K562 (cell line): ENCODE data around the gene SALL2. TPM values are rescaled to one million over a fixed set of nuclear protein-coding genes. Genes with fewer than 3 reads are reported as not detected.

Experiments used
- ATAC-seq: fragments of 200-7000 bp; cut with Tn5 transposase; 3 replicates; pipeline ENCODE4 v1.9.1; 2020; ENCODE audit warnings: moderate library complexity
- BruUV-seq: library from RNA; stranded (reverse); fragments of 400-500 nt; replicated peaks from 2 replicates; lab custom pipeline; 2021; lab: Mats Ljungman, UMichigan
- CTCF ChIA-PET: fragments of 300-600 bp; formaldehyde crosslinking; extraction: SDS; loops from one replicate; lab custom pipeline; 2021; ENCODE audit warnings: low intra/inter-chr PET ratio; lab: Yijun Ruan, JAX
- POLR2A ChIA-PET: fragments of 300-600, 350-650 bp; sonication (Branson Sonifier 250); formaldehyde crosslinking; extraction: SDS; loops from one replicate; lab custom pipeline; 2021; ENCODE audit warnings: antibody characterized with exemption, inconsistent platforms; lab: Yijun Ruan, JAX
- DNase-seq, 4 experiments: peaks; one replicate each; pipeline versions ENCODE4 v3.0.0 to v3.0.0-alpha.2; 2011 to 2018; ENCODE audit warnings: low spot score in 3 of 4, mixed read lengths in 3 of 4; ENCODE audit errors: extremely low read depth in 1 of 4
- FAIRE-seq: peaks from 2 replicates; lab custom pipeline; 2011; peaks lifted over from hg19 to GRCh38; lab: Jason Lieb, UNC
- H2AFZ ChIP-seq: 2 replicates; pipeline ENCODE4 v1.6.0; 2011; ENCODE audit warnings: low read depth, low read length, control low read depth, inconsistent platforms
- H3K27ac ChIP-seq: fragments of 200-600 bp; 3 replicates; pipeline ENCODE4 v1.8.0; 2011; ENCODE audit warnings: low read depth, mild to moderate bottlenecking, control low read depth, inconsistent platforms, low read length, moderate library complexity, mixed read lengths; ENCODE audit errors: extremely low read depth
- H3K27me3 ChIP-seq, 2 experiments: fragments of 300-600 bp in 1 of 2; 2 replicates in 1 of 2; 3 replicates in 1 of 2; pipeline versions ENCODE4 v1.6.0 to v1.8.0; 2011; ENCODE audit warnings: inconsistent platforms in 2 of 2, low read length in 2 of 2, mild to moderate bottlenecking in 1 of 2, mixed read lengths in 1 of 2, moderate library complexity in 1 of 2; ENCODE audit not compliant: control insufficient read depth in 2 of 2, insufficient read depth in 2 of 2
- H3K36me3 ChIP-seq: fragments of 300-600 bp; 3 replicates; pipeline ENCODE4 v1.8.0; 2011; ENCODE audit warnings: mild to moderate bottlenecking, low read length, inconsistent platforms; ENCODE audit not compliant: control insufficient read depth, insufficient read depth
- H3K4me1 ChIP-seq, 2 experiments: fragments of 200-600 bp in 1 of 2; replicated peaks in 1 of 2; 2 replicates in 1 of 2; 3 replicates in 1 of 2; pipeline versions ENCODE4 v1.5.1 to v1.8.0; 2011; ENCODE audit warnings: inconsistent platforms in 2 of 2, low read length in 2 of 2, mild to moderate bottlenecking in 1 of 2, mixed read lengths in 1 of 2, moderate library complexity in 1 of 2; ENCODE audit not compliant: control insufficient read depth in 2 of 2, insufficient read depth in 2 of 2
- H3K4me2 ChIP-seq: 2 replicates; pipeline ENCODE4 v1.6.1; 2011; ENCODE audit warnings: low read length, control low read depth, inconsistent platforms, mixed read lengths; ENCODE audit not compliant: insufficient read depth
- H3K4me3 ChIP-seq: fragments of 200-600 bp; sonication (generic), shearing (Covaris generic); 2 replicates; pipeline ENCODE4 v1.5.1; 2016; ENCODE audit warnings: control low read depth, inconsistent platforms
- H3K79me2 ChIP-seq: fragments of 200-600 bp; 3 replicates; pipeline ENCODE4 v1.8.0; 2011; ENCODE audit warnings: low read length, inconsistent platforms; ENCODE audit not compliant: control insufficient read depth, insufficient read depth
- H3K9ac ChIP-seq, 2 experiments: 2 replicates each; pipeline versions ENCODE4 v1.6.0 to v1.6.1; 2011; ENCODE audit warnings: low read depth in 2 of 2, low read length in 2 of 2, control low read depth in 1 of 2, inconsistent platforms in 1 of 2, mild to moderate bottlenecking in 1 of 2, mixed read lengths in 1 of 2; ENCODE audit not compliant: insufficient read depth in 1 of 2
- H3K9me1 ChIP-seq: one replicate; pipeline ENCODE4 v1.6.0; 2011; ENCODE audit warnings: inconsistent platforms, mild to moderate bottlenecking, low read length, moderate library complexity; ENCODE audit not compliant: control insufficient read depth, insufficient read depth
- H3K9me3 ChIP-seq: replicated peaks from 2 replicates; pipeline ENCODE4 v1.5.1; 2011; ENCODE audit warnings: low read depth, low read length, inconsistent platforms; ENCODE audit not compliant: control insufficient read depth, insufficient read depth
- H4K20me1 ChIP-seq: replicated peaks from 2 replicates; pipeline ENCODE4 v1.6.1; 2011; ENCODE audit warnings: low read length, inconsistent platforms, mixed read lengths; ENCODE audit not compliant: control insufficient read depth, insufficient read depth
- CCNT2 ChIP-seq: IDR thresholded peaks from 2 replicates; pipeline ENCODE4 v1.6.1; 2011; ENCODE audit warnings: borderline replicate concordance, low read depth, mild to moderate bottlenecking, moderate library complexity, mixed read lengths, low read length; ENCODE audit not compliant: insufficient read length; ENCODE audit errors: extremely low read depth
- CREBBP ChIP-seq: IDR thresholded peaks from one replicate; pipeline ENCODE4 v1.6.1; 2012; ENCODE audit warnings: low read depth, mild to moderate bottlenecking, control low read depth, inconsistent platforms, low read length
- HDAC8 ChIP-seq: fragments of 450-650 bp; IDR thresholded peaks from 2 replicates; pipeline ENCODE4 v1.6.1; 2016; ENCODE audit warnings: mild to moderate bottlenecking, missing genetic modification characterization, moderate library complexity, missing compliant biosample characterization
- HLTF ChIP-seq: fragments of 450-650 bp; IDR thresholded peaks from 2 replicates; pipeline ENCODE4 v1.6.1; 2016
- IRF2 ChIP-seq: sonication (generic); formaldehyde crosslinking; IDR thresholded peaks from 2 replicates; pipeline ENCODE4 v1.8.1; 2022; ENCODE audit warnings: mild to moderate bottlenecking, missing genetic modification reagents
- JUN ChIP-seq, 2 experiments: sonication (generic) in 1 of 2; formaldehyde crosslinking in 1 of 2; IDR thresholded peaks; 2 replicates each; pipeline versions ENCODE4 v1.6.1 to v1.8.0; 2012 to 2022; ENCODE audit warnings: borderline replicate concordance in 2 of 2, mild to moderate bottlenecking in 2 of 2, improper control_type of control experiment in 1 of 2, low read depth in 1 of 2, low read length in 1 of 2, missing genetic modification reagents in 1 of 2
- MTA2 ChIP-seq: fragments of 450-650 bp; IDR thresholded peaks from 2 replicates; pipeline ENCODE4 v1.6.1; 2016; ENCODE audit warnings: low read depth
- NFE2L1 ChIP-seq: fragments of 450-650 bp; IDR thresholded peaks from 2 replicates; pipeline ENCODE4 v1.6.1; 2016; ENCODE audit warnings: missing genetic modification characterization, low read depth, mild to moderate bottlenecking, missing compliant biosample characterization, moderate library complexity, borderline replicate concordance
- PTTG1 ChIP-seq: fragments of 450-650 bp; IDR thresholded peaks from 2 replicates; pipeline ENCODE4 v1.6.1; 2016; ENCODE audit warnings: low read depth, mild to moderate bottlenecking, missing genetic modification characterization, missing compliant biosample characterization
- RBM34 ChIP-seq: fragments of 200-400 bp; formaldehyde crosslinking; IDR thresholded peaks from 2 replicates; pipeline ENCODE4 v1.6.1; 2018; ENCODE audit warnings: low read length, borderline replicate concordance; ENCODE audit not compliant: insufficient read depth
- TCF7 ChIP-seq: sonication (generic); IDR thresholded peaks from 2 replicates; pipeline ENCODE4 v1.6.1; 2016; ENCODE audit warnings: antibody characterized with exemption, borderline replicate concordance
- TEAD1 ChIP-seq, 2 experiments: fragments of 450-650 bp in 1 of 2; sonication (generic) in 1 of 2; formaldehyde crosslinking; IDR thresholded peaks; 2 replicates each; pipeline versions ENCODE4 v1.4.0 to v1.8.0; 2020 to 2022; ENCODE audit warnings: mild to moderate bottlenecking in 2 of 2, missing genetic modification reagents in 1 of 2
- ZNF551 ChIP-seq: fragments of 250-450 bp; sonication (Bioruptor Pico); IDR thresholded peaks from 2 replicates; pipeline ENCODE4 v1.5.0; 2021; ENCODE audit warnings: mild to moderate bottlenecking, moderate library complexity
- WGBS: fragments of 100-300 bp; shearing (Covaris generic); methylation state at CpG from one replicate; pipeline ENCODE4 v1.1.6; 2016; ENCODE audit warnings: low coverage, mixed read lengths; ENCODE audit not compliant: insufficient coverage; ENCODE audit errors: missing lambda C conversion rate; 5-methylcytosine and 5-hydroxymethylcytosine counted together
- in situ Hi-C: fragments of 300-500 bp; cut with MboI; formaldehyde crosslinking; loops from 4 replicates; pipeline ENCODE4 v1.15.0; 2018; ENCODE audit warnings: inconsistent platforms, mixed read lengths
- intact Hi-C: fragments of 100-400 bp; cut with micrococcal nuclease; formaldehyde crosslinking; loops from 2 replicates; pipeline ENCODE4 v1.14.2; 2022
- polyA plus RNA-seq, 8 experiments: library from polyadenylated mRNA; depleted of rRNA in 4 of 8; stranded (reverse) in 5 of 8; unstranded in 3 of 8; fragments of >200 nt; fragmentation: Nextera tagmentation in 2 of 8; fragmentation: Illumina TruSeq in 1 of 8; extraction: Ambion mirVana in 2 of 8; extraction: Trizol in 1 of 8; gene quantifications; 2 replicates each; pipeline versions ENCODE4 v1.2.1 to v1.2.3, GENCODE V29; 2011 to 2014; ENCODE audit warnings: inconsistent platforms in 1 of 8, missing spikeins in 1 of 8
- total RNA-seq, 7 experiments: library from RNA; depleted of rRNA in 6 of 7; stranded (reverse); fragments of >200 nt in 6 of 7; fragmentation: Illumina TruSeq in 2 of 7; extraction: Trizol in 2 of 7; gene quantifications; 2 replicates each; pipeline versions ENCODE4 v1.2.1 to v1.2.3, GENCODE V29; 2011 to 2021; ENCODE audit warnings: low replicate concordance in 1 of 7
- TF ChIP-seq, protein P1 (sequence below): fragments of 250-450 bp; sonication (Bioruptor Pico); IDR thresholded peaks from 2 replicates; pipeline ENCODE4 v1.8.0; 2021; ENCODE audit warnings: moderate library complexity, mild to moderate bottlenecking, inconsistent platforms
- TF ChIP-seq, protein P2 (sequence below): sonication (generic); formaldehyde crosslinking; IDR thresholded peaks from 2 replicates; pipeline ENCODE4 v1.8.0; 2023; ENCODE audit warnings: missing genetic modification reagents, mild to moderate bottlenecking, borderline replicate concordance

The SALL2 gene
- total and polyA plus RNA-seq, 9 of the 15 experiments (the other 6 are each of a cell fraction or from before 2014, with no cell fraction given), result 6.6 to 30.4 (median 12.9) TPM

DNA sequence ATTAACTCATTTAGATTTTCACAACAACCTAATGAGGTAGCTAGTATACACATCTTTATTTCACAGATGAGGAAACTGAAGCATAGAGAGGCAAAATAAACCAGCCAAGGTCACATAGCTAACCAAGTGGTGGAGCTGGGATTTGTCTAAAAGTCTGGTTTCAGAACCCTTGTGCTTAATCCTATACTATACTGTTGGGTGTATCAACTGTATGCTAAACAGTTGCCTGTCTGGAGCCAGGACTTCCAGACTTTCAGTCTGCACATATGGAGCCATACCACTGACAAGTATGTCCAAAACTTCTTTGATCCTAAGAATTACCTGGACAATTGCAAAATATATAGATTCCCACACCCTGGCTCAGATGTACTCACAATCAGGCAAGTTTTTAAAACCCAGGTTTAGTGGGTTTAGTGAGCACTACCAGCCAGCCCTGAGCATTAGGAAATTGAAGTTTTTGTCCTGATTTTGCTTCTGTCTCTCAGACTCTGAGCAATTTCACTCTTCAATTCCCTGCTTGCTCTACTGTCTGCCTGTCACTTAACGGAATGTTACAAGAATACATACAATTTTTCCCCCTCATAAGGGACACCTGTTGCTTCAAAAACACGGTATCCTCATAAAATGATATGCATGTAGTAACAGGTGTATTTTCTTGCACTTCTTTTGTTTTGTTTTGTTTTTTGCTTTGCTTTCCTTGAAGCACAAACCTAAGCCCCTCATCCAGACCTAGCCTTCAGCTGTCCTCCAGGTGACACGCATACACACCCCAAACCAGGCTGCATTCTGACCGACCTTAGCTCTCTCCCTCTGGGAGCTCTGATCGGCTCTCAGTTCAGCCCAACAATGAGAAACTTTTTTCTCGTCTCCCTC, 9.6 kb upstream of the SALL2 start:
- TF ChIP-seq, protein P1, sequence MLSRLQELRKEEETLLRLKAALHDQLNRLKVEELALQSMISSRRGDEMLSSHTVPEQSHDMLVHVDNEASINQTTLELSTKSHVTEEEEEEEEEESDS (CRISPR knock-in tag), result no peak
- no peak for TF ChIP-seq CCNT2
- TF ChIP-seq CREBBP, result no peak
- TF ChIP-seq HDAC8 (tag), result no peak
- no peak for TF ChIP-seq ZNF551 (CRISPR knock-in tag)
- TF ChIP-seq HLTF, result no peak
- no peak for TF ChIP-seq RBM34
- TF ChIP-seq NFE2L1 (tag), result no peak
- no peak for TF ChIP-seq IRF2 (CRISPR knock-in tag)
- no peak for TF ChIP-seq TEAD1 (CRISPR knock-in tag; IDR thresholded peaks at IDR 0.05)
- no peak for TF ChIP-seq TCF7
- no peak for TF ChIP-seq MTA2
- TF ChIP-seq PTTG1 (tag), result no peak
- no peak for TF ChIP-seq JUN (IDR thresholded peaks at IDR 0.05; ENCODE audit: borderline replicate concordance, low read depth, low read length)
- no peak for TF ChIP-seq JUN (CRISPR knock-in tag; IDR thresholded peaks at IDR 0.05; ENCODE audit: borderline replicate concordance)
- TF ChIP-seq, protein P2, sequence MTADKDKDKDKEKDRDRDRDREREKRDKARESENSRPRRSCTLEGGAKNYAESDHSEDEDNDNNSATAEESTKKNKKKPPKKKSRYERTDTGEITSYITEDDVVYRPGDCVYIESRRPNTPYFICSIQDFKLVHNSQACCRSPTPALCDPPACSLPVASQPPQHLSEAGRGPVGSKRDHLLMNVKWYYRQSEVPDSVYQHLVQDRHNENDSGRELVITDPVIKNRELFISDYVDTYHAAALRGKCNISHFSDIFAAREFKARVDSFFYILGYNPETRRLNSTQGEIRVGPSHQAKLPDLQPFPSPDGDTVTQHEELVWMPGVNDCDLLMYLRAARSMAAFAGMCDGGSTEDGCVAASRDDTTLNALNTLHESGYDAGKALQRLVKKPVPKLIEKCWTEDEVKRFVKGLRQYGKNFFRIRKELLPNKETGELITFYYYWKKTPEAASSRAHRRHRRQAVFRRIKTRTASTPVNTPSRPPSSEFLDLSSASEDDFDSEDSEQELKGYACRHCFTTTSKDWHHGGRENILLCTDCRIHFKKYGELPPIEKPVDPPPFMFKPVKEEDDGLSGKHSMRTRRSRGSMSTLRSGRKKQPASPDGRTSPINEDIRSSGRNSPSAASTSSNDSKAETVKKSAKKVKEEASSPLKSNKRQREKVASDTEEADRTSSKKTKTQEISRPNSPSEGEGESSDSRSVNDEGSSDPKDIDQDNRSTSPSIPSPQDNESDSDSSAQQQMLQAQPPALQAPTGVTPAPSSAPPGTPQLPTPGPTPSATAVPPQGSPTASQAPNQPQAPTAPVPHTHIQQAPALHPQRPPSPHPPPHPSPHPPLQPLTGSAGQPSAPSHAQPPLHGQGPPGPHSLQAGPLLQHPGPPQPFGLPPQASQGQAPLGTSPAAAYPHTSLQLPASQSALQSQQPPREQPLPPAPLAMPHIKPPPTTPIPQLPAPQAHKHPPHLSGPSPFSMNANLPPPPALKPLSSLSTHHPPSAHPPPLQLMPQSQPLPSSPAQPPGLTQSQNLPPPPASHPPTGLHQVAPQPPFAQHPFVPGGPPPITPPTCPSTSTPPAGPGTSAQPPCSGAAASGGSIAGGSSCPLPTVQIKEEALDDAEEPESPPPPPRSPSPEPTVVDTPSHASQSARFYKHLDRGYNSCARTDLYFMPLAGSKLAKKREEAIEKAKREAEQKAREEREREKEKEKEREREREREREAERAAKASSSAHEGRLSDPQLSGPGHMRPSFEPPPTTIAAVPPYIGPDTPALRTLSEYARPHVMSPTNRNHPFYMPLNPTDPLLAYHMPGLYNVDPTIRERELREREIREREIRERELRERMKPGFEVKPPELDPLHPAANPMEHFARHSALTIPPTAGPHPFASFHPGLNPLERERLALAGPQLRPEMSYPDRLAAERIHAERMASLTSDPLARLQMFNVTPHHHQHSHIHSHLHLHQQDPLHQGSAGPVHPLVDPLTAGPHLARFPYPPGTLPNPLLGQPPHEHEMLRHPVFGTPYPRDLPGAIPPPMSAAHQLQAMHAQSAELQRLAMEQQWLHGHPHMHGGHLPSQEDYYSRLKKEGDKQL (CRISPR knock-in tag), result no peak
- Histone ChIP-seq H3K9me1 (no peaks in the 10 kb centered on the region), H3K9ac (no peak overlapping the region), H3K79me2 (no peaks in the 10 kb centered on the region), H4K20me1 (no peaks in the 10 kb centered on the region), H3K4me1 (peaks cover 3 to 8% of the 10 kb centered on the region in 2 experiments; a peak in 4 of 5 replicates), H3K27ac (no peak overlapping the region), H2AFZ (no peak overlapping the region), H3K4me2 (no peak overlapping the region), H3K9me3 (no peaks in the 10 kb centered on the region), H3K4me3 (no peak overlapping the region), H3K36me3 (no peaks in the 10 kb centered on the region), H3K27me3 (no peaks in the 10 kb centered on the region)
- DNase-seq (no peak), ATAC-seq (peak; percentile 43; the same call in 2 of the 3 replicates), FAIRE-seq (no peak)
- POLR2A ChIA-PET, result no interaction called here
- CTCF ChIA-PET, result no interaction called here
- in situ Hi-C loops (no loop called here), intact Hi-C loops (no loop called here)
- no TSS peak for BruUV-seq
- WGBS, result 52% methylated on average over 6 of the region's 6 CpGs
